Fibroblast of the aortic adventitia (primary cell): Measurements from ENCODE around the gene COL6A2. TPM values are rescaled to one million over a fixed set of nuclear protein-coding genes. Genes with fewer than 3 reads are reported as not detected.
"Not testable (repeated sequence)": the region's sequence is repeated elsewhere in the genome, so short reads cannot be mapped to it uniquely, and the experiment has no call there.

Source experiments
- DNase-seq: peaks from one replicate; pipeline ENCODE4 v3.0.0-alpha.2; 2010; ENCODE audit warnings: low read depth
- H3K4me3 ChIP-seq: 2 replicates; pipeline ENCODE4 v1.5.1; 2011; ENCODE audit warnings: low read depth, mild to moderate bottlenecking, control low read depth, low read length, moderate library complexity
- CTCF ChIP-seq: IDR thresholded peaks from 2 replicates; pipeline ENCODE4 v1.5.1; 2011; ENCODE audit warnings: mild to moderate bottlenecking, low read length, control low read depth, inconsistent platforms; ENCODE audit not compliant: insufficient read depth
- total RNA-seq: library from RNA; depleted of rRNA; stranded (reverse); fragments of >200 nt; gene quantifications from 2 replicates; pipeline ENCODE4 v1.2.3, GENCODE V29; 2012; ENCODE audit warnings: low replicate concordance

The COL6A2 gene
- total RNA-seq, 1 donor, result 1,068 TPM

DNA sequence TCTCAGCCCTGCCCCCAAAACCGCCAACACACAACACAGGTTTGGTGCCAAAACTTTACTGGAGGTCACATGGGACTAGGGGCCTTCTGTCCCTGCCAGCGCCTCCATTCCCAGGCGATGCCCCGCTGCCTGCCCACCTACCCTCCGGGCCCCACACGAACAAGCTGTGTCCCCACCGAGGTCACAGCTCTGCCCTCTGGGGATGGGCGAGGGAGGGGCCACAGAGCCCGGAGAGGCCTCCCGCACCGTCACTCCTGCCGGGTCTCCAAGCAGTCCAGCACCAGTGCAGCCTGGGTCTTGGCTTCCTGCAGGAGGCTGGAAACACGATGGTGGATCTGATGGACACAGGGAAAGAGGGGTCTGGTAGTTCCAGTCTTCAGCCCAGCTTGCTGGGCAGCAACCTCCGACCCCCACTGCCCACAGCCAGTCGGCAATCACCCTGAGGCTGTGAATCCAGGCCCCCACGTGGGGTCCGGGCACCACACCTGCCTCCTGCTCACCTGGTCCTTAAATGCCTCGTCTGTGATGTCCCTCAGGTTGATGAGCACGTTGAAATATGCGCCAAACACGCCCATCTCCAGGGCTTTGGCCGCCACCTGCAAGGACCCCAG, 38.9 kb downstream of the COL6A2 start:
- no peak for DNase-seq
- no peak for TF ChIP-seq CTCF
- no peak overlapping the region for H3K4me3 ChIP-seq

- no peak for TF ChIP-seq CTCF
- no peak for DNase-seq
- no peak overlapping the region for H3K4me3 ChIP-seq
Measured at GRCh38 chr21:46137908-46138307, 40.0 kb downstream of the COL6A2 start.

GRCh38 chr21:46138383-46138970, 40.6 kb downstream of the COL6A2 start:
- TF ChIP-seq CTCF, result no peak
- no peak for DNase-seq
- H3K4me3 ChIP-seq, result no peak overlapping the region

- no peak for DNase-seq
- no peak overlapping the region for H3K4me3 ChIP-seq
- TF ChIP-seq CTCF, result no peak
Measured at GRCh38 chr21:46139686-46140085, 41.8 kb downstream of the COL6A2 start.

DNA sequence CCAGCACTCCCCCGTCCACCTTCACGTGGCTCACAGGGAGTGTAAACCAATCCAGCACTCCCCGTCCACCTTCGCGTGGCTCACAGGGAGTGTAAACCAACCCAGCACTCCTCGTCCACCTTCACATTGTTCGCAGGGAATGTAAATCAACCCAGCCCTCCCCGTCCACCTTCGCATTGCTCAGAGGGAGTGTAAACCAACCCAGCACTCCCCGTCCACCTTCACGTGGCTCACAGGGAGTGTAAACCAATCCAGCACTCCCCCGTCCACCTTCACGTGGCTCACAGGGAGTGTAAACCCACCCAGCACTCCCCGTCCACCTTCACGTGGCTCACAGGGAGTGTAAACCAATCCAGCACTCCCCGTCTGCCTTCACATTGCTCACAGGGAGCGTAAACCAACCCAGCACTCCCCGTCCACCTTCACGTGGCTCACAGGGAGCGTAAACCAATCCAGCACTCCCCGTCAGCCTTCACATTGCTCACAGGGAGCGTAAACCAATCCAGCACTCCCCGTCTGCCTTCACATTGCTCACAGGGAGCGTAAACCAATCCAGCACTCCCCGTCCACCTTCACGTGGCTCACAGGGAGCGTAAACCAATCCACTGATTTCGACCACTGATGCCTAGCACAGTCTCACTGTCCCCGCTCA, 42.6 kb downstream of the COL6A2 start:
- not testable (repeated sequence) for H3K4me3 ChIP-seq, DNase-seq

DNA sequence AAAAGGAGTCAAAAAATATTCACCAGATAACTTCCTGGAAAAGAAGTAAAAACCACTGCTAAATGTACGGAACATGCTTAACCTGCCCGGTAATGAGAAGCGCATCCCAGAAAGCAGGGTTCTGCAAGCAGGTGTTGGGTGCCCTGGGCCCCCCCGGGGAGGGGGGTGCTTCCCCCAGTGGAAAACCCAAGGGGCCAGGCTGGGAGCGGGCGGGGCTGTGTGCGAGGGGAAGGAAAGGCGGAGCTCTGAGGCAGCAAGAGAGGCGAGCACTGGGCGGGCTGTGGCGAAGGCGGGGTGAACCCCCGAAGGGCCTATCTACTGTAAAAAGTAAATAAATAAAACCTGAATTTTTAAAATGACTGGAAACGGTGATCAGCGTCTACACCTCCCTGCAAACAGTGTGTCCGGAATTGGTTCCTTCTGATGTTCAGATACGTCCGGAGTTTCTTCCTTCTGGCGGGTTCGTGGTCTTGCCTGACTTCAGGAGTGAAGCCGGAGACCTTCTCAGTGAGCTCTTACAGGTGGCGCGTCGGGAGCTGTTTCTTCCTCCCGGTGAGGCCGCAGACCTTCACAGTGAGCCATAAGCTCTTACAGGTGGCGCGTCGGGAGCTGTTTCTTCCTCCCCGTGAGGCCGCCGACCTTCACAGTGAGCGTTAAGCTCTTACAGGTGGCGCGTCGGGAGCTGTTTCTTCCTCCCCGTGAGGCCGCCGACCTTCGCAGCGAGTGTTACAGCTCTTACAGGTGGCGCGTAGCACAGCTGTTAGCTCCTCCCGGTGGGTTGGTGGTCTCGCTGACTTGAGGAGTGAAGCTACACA, 44.1 kb downstream of the COL6A2 start:
- no peak for DNase-seq
- no peak for TF ChIP-seq CTCF
- no peak overlapping the region for H3K4me3 ChIP-seq
